COLO668 (cell line): ENCODE results near the gene NOD1.
A peak's percentile ranks its signal among the peaks of the same experiment; 100 is the strongest.
"Not testable (repeated sequence)": the region's sequence is repeated elsewhere in the genome, so short reads cannot be mapped to it uniquely, and the experiment has no call there.

ENCODE experiments used
- DNase-seq: peaks from one replicate; lab custom pipeline; 2025; ENCODE audit not compliant: unreplicated experiment; lab: John Stamatoyannopoulos, UW

The NOD1 gene

DNA sequence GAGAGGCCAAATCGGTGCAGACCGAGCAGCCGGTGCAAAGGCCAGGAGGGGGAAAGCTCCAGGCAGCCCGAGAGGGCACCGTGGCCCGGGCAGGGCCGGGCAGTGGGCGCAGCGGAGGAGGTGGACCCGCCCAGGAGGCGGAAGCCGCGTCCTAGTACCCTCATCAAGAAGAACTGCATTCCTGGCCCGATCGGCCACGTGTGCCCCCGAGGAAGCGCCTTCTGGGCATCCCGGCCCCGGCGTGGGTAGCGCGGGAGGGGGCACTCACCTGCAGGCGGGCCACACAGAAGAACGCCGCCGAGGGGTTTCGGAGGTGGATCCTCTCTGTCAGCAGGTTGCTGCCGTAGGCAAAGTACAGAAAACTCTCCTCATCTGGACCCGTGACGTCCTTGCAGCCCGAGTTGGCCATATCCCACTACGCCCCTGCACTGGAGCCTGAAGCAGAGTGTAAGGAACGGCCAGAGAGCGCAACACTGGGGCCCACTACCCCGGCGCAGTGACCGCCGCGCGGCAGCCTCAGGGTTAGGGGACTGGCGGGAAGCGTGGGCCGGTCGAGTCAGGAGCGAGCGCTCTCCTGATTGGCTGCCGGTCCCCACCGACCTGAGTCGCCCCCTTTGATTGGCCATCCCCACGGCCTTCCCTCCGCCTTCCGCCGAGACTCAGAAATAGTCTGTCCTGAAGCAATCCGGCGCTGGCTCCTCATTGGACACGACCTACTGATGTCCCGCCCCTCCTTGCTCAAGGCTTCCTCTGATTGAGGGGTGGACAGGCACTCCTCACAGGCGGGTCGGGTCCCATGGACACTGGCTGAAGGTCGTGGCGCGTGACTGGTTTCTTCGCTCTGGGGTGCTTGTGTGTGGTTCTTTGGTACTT, 26.0 kb upstream of the NOD1 start, which contains the start of gene GGCT:
Gene GGCT, minus strand, starts transcription at position 529 of the 873 bp plus-strand sequence. Its CDS starts 120 bp downstream, at position 409.
- DNase-seq: peak; percentile 99

DNA sequence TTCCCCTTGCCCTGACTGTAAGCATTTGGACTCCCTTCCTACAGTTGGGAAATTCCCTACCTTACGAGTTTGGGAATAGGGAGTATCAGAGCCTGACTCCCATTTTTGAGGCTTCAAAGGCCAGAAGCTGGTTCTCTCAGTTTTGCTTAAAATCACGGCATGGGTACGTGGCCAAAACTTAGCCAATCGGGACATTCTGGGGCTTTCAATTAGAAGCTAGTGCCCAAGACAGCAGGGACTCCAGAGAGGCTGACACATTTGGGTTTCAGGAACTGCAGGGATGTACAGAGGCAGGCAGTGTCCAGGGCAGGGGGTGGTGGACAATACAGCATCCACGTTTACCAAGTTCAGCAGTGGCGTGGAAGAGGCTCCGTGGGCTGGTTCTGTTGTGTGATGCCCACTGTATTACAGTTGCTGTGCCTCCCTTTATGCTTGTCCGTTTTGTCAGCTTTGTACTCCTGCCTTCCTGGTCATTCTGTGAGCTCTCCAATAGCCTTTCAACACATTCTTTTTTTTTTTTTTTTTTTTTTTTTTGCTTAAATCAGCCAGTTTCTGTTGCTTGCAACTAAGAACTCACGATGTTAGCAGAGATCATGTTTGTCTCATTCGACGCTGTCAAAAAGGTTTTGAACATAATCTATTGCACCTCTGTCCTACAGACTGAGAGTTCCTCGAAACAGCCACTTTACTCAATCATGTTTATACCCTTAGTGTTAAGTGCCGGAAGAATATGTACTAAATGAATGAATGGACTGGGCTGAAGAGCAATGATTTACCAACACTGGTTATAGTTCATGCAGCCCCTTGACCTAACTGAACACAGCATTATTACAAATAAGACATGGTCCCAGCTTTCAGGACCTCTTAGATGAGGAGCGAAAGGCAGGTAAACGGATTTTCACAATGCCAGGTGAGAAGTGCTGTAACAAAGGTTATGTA, 25.0 kb upstream of the NOD1 start:
- no peak for DNase-seq

DNA sequence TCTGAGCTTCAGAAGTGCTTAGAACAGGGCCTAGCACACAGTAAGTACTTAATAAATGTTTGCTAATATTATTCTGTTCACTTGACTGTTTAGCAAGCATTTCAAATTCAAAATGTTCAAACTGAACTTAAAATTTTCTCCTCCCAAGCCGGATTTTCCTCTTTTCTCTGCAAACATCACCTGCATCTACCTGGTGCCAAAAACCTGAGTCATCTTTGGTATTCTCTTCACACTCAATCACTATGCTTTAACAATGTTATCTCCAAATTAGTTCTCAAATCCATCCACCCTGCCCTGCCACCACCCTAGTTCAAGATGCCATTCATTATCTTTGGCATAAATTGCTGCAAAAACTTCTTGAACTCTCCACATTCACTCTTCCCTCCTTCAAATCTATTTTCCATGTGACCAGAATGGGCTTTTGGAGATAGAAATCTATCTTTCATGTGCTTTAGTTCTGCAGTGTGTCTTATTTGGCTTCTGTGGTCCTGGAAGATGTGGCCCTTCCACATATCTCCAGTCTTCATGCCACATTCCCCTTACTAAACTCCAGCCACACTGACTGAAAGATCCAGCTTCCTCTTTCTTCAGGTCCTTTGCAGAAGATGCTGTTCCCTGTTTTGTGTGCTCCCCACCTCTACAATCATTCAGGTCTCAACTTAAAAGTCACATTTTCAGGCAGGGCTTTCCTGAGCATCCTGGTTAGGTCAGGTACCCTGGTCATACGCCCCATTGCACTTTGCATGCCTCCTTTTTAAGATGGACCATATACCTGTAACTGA, 24.1 kb upstream of the NOD1 start:
- no peak for DNase-seq

DNA sequence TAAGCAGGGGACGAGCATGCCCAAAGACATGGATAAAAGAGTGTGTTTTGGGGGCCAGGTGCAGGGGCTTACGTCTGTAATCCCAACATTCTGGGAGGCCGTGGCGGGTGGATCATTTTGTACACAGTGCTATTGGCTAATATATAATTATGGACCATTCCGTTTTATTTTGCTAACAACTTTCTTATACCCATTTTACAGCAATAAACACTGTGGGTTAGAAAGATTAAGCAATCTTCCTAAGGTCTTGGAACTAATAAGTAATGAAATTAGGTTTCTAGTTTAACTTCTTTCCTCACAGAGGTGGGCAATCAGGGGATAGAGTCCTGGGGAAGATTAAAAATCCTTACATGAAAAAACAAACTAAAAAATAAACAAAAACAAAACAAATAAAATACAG, 22.7 kb upstream of the NOD1 start:
- DNase-seq: no peak

DNA sequence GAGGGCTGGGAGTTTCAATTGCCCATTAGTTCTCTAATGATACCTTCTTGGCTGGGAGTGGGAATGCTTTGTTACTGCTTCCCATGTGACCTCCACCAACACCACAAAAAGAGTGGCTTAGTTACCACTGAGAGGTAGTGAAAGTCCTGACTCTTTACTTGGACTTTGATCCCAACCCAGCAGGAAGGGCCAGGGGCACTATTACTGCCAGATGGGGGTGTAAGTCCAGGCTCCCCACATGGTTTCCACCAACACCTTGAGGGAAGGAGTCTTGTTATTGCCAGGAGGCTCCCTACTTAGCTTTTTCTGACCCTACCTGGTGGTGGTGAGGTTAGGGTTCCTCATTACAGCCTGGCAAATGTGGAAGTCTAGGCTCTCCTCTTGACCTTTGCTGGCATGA, 14.6 kb upstream of the NOD1 start:
- DNase-seq: no peak

DNA sequence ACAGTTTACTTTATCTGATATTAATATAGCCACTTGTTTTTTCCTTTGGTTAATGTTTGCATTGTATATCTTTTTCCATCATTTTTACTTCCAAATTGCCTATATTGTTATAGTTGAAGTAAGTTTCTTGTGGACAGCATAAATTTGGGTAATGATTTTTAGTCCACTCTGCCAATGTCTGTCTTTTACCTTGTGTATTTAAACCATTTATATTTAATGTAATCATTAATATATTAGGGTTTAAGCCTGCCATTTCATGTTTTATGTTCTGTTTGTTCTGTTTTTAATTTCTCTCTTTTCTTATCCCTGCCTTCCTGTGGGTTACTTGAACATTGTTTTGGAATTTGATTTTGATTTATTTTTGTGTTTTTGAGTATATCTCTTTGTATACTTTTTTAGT, 12.8 kb upstream of the NOD1 start:
- DNase-seq: no peak

DNA sequence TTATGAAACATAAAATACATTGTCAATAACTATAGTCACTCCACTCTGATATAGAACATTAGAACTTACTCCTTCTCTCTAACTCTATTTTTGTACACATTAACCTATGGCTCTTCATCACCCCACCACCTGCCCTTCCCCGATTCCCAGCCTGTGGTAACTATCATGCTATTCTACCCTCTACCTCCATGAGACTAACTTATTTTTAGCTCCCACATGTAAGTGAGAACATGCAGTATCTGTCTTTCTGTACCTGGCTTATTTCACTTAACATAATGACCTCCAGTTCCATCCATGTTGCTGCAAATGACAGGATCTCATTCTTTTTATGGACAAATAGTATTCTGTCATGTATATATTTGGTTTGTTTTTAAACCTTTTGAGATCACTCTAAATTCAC, 8.8 kb upstream of the NOD1 start:
- DNase-seq: no peak

DNA sequence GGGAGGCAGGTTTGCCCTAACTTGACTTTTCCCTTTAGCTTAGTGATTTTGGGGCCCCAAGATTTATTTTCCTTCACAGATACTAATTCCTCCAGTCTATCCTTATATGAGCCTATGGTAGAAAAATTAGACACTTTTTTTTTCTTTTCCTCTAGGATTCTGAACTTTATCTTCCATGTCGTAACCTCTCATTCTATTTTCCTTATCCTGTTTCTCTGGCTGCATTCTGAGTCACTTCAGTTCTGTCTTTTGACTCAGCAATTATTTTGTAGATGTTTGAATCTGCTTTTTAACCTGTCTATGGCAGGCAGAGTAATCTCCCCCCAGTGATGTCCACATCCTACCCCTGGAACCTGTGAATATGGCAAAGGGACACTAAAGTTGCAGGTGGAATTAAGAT, 7.1 kb upstream of the NOD1 start:
- DNase-seq: no peak

DNA sequence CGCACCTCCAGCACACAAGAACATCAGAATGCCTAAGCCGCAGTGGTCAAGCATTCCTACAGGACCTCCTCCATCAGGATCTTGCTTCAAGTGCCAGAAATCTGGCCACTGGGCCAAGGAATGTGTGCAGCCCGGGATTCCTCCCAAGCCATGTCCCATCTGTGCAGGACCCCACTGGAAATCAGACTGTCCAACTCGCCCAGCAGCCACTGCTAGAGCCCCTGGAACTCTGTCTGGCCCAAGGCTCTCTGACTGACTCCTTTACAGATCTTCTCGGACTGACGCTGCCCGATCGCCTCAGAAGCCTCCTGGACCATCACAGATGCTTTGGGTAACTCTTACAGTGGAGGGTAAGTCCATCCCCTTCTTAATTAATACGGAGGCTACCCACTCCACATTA, 2.8 kb upstream of the NOD1 start:
- DNase-seq: not testable (repeated sequence)

DNA sequence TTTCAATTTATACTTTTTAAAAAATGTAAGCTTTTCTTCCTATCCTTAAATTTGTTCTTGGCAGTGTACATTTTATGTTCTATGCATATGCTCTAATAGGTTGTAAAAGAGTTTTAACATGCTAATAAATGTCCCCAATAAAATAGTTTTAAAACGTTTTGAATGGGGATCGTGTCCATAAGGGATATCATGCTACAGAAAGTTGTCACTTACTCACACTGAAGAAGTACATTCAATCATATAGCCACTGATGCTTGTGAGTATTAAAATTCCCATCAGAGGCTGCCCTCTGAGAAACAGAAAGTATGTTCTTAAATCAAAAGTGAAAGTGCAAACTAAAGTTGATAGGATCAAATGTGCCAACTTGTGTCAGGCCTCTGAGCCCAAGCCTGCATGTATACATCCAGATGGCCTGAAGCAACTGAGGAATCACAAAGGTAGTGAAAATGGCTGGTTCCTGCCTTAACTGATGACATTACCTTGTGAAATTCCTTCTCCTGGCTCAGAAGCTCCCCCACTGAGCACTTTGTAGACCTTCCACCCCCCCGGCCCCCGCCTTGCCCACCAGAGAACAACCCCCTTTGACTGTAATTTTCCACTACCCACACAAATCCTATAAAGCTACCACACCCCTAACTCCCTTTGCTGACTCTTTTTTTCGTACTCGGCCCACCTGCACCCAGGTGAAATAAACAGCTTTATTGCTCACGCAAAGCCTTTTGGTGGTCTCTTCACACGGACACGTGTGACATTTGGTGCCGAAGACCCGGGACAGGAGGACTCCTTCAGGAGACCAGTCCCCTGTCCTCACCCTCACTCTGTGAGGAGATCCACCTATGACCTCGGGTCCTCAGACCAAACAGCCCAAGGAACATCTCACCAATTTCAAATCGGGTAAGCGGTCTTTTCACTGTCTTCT, 877 bp upstream of the NOD1 start:
- DNase-seq: no peak

DNA sequence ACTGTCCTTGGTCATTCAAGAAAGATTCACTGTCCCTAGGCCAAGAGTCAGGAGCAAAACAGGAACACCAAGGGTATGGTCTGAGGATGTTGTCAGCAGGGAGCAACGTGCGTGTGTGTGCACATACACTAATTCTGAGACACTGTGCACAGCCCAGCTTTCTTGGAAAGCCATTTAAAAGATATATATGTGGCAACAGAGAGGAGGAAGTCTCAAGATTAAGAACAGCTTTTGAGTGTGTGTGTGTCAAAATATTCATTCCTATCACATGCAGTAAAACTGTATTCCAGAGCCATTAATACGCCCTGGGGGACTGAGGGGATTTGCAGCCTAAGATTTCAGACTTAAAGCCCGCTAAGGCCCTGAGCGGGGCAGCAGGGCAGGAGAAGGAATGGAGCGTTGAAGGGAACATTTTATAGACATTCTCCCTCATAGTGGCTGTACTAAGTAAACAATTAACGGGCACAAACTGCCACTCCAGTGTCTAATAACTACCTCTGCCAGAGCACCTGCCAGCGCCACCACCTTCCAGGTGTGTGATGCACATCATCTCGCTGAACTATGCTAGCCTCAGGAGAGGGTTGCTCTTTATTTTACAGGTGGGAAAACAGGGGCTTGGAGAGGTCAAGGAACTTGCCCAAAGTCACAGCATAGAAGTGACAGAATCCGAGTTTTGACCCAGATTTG, 2.0 kb downstream of the NOD1 start:
- peak; percentile 86 for DNase-seq

DNA sequence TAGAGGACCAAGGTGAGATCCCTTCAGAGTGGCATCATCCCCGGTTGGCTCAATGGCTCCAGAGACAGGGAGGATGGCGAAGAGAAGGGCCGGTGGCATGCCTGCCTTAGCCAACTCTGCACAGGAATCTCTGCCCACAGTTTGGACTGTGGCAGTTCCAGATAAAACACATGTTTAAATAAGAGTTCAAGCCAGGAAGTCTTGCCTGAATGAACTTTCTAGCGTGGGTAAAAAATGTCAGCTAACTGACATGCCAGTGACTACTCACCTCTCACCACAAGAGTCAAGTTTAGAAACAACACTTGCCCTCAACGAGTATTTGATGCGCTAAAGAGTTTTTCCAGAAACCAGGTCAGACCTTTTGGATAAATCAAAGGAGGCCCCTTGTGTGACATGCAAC, 3.0 kb downstream of the NOD1 start:
- no peak for DNase-seq

DNA sequence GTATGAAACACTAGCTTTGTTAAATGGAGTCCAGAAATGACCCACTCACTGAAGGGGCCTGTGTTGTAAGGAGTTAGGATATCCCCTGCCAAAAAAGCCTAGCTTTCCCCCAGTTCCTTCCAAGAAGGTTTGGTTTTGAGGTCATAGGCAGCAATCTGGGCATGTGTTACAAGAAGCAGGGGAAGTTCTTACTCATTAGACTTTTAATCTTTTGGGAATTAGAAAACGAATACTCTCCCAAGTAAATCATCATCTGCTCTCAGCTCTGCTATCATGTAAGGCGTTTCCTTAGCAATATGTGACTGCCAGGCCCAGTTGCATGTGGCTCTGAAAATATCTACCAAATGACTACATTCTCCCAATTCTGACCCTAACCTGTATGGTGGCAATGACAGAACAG, 3.7 kb downstream of the NOD1 start:
- no peak for DNase-seq

DNA sequence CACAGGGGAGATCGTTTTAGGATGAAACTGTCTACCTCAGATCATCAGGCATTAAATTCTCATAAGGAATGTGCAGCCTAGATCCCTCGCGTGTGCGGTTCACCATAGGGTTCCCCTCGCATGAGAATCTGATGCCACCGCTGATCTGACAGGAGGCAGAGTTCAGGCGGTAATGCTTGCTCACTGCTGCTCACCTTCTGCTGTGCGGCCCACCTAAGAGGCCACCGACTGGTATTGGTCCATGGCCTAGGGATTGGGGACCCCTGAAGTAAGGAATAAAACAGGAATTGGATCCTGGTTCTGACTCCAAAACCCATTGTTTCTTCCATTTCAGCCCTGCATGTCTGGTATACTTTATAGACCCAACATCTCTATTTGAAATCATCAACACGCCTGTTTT, 4.1 kb downstream of the NOD1 start:
- no peak for DNase-seq

DNA sequence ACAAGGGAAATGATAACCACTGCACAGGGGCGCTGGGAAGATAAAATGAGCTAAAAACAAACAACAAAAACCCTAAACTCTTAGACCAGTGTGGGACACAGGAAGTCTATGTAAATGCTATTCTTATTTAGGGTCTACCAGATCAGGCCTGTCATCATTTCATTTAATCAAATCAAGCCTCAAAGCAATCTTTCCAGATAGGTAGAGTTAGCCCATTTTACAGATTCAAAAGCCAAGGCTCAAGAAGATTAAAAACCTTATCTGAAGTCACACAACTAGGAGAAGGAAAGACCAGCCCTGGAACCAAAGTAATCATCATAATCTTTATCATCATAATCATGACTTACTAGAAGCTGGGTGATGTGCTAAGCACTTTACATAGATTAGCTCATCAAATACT, 4.7 kb downstream of the NOD1 start:
- no peak for DNase-seq

DNA sequence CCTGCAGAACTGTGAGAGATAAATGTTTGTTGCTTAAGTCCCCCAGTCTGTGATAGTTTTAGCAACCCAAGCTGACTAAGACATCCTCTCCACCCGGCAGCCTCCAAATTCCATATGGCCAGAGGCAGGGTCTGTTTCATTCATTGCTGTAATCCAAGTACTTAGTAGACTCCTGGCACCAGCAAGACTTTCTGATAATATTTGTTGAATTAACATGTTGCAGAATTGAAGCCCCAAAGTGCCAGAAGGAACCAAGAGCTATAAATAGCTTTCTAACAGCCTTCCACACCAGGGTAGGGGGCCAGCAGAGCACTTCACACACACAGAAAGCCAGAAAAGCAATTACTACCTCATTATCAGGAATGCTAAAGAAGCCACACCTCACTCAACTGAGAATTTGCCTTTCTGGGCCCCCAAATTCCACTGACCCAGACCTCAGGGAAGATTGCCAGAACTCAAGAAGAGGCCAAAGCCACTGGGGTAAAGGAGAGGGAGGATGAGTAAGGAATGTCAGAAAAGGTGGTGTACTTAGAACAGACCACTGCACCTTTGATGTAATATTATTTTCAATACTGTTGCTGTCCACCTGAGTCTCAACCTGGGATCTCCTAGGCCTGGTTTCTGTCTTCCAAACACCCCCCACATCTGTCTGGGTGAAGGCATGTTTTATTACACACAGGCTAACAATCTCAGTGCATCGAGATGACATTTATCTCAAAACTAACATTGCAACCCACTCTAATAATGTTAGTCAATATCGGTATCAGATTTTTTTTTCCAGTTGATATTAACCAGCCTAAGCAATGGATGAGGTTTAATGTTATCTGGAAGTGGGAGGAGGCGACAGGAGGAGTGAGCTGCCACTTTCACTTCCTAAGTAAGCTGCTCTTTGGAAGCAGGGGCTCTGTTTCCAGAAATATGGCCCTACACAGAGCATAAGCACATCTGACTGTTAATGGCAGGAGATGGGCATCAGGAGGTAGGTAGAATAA, 5.5 kb downstream of the NOD1 start:
- DNase-seq: no peak

DNA sequence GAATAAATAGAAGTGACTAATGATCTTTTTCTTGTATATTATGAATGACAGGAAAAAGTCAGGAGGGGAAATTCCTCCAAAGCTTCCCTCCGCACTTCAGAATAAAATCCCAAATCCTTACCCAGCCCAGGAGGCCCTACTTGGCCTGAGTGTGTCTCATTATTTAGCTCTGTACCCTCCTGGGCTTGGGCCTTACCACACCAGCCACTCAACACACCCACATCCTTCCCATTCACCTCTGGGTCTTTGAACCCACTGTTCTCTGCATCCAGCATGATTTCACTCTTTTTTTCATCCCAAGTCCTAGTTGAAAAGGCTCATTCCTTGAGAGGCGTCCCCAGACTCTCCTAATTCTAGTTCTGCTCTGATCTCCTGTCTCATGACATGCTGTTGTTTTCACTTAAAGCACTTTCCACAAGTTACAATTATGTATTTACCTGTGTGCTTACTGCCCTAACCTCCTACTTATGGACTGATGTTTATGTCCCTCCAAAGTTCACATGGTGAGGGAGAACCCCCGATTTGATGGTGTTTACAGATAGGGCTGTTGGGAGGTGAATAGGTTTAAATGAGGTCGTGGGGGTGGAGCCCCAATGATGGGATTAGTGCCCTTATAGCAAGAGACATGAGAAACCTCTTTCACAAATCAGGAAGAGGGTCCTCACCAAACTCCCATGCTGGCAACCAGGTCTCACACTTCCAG, 6.4 kb downstream of the NOD1 start:
- DNase-seq: no peak

DNA sequence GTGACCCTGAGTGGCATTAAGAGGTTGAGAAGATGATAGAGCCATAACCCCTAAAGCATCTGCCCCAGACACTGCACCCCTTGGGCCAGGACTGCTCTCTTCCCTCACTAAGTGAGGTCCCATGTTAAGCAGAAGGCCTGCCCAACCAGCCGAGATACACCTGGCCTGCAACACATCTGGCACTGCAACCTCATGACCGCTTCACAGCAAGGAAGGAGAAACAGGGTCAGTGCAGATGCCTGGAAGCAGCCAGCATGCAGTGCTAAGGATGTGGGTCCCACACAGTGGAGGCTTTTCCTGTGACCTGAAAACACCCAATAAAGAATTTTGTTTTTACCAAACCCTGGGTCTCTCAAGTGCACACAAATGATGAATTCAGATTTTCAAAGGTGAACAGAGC, 7.4 kb downstream of the NOD1 start:
- DNase-seq: peak; percentile 62
